Choroid plexus epithelial cell (primary cell): ENCODE measurements around the gene METTL27.

Source experiments
- DNase-seq: peaks from one replicate; pipeline ENCODE4 v3.0.0-alpha.2; 2010; ENCODE audit warnings: low read depth
- H3K4me3 ChIP-seq: 2 replicates; pipeline ENCODE4 v1.5.1; 2011; ENCODE audit warnings: low read depth, mild to moderate bottlenecking, control low read depth, low read length, moderate library complexity
- TF ChIP-seq, protein P1 (sequence below): conservative IDR thresholded peaks from 2 replicates; pipeline ENCODE4 v1.5.1; 2011; ENCODE audit warnings: low read depth, mild to moderate bottlenecking, control low read depth, inconsistent platforms, low read length, moderate library complexity

The METTL27 gene, protein sequence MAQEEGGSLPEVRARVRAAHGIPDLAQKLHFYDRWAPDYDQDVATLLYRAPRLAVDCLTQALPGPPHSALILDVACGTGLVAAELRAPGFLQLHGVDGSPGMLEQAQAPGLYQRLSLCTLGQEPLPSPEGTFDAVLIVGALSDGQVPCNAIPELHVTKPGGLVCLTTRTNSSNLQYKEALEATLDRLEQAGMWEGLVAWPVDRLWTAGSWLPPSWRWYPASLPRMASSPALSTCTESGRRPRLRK

DNA sequence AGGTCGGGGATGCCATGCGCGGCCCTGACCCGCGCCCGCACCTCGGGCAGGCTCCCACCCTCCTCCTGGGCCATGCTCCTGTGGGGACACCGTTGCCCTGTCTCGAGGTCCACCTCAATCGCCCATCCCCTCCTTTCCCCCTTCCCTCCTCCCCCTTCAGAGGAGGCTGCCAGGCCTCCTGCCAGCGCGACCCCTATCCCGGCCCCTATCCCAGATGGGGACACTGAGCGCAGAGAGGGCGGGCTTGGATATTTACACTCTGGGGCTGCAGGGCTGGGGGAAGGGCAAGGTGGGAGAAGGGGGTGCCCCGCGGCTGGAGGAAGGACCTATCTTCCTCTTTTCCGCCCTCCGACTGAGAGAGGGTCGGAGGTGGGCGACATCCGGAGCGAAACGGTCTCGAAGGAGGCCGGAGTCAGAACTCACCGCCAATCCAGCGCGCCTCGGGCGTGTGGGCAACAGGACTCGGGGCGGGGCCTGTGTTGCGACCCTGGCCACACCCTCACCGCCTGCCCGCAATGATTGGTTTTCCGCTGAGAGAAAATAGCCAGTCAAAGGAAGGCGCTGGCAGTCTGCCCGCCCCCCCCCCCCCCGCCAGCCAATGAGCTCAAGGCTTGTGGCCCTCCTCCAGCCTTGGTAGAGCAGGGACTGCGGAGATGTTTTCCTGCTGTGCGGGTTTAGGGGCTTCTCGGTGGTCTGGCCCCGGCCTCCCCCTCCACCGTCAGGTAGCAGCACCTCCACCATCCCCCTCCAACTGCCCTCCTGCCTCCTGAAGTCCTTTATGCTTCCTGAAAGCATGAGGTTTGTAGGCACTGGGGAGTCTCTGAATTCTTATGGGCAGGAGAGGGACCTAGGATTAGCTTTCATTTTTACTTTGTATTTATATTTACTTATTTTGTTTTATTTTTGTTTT lies at the start of gene METTL27:
Gene METTL27 (minus strand): TSS at position 450 of the 910 bp plus-strand sequence. CDS start 376 bp downstream, at position 74.
- peak within 1 kb of the TSS; percentile 79 for H3K4me3 ChIP-seq

DNA sequence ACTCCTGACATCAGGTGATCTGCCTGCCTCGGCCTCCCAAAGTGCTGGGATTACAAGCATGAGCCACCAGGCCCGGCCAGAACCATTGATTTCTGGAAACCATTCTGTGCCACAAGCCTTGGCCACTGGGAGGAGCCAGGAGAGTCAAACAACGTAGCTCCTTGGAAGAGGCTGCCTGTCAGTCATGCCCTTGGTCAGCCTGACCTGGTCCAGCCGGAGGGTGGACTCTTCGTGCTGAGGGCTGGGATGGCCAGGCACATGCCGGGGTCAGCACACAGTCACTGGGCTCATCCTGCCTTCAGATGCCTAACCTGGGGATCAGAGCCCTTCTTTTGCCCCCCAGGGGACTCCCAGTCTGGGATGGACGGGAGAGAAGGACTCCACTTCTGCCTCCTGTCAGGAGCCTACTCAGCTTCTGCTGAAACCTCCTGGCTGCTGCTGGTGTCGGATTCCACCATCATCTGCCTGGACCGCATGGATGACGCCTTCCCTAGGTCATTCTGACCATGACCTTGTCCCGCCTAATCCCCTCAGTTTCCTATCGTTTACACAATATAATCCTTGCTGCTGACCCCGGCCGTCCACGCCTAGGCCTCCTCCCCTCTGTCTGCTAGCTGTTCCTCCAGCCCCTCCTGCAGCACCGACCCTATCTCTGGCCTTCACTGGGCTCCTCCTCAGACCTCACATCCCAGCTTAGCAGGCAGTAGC lies 49.0 kb upstream of the METTL27 start:
- TF ChIP-seq, protein P1, sequence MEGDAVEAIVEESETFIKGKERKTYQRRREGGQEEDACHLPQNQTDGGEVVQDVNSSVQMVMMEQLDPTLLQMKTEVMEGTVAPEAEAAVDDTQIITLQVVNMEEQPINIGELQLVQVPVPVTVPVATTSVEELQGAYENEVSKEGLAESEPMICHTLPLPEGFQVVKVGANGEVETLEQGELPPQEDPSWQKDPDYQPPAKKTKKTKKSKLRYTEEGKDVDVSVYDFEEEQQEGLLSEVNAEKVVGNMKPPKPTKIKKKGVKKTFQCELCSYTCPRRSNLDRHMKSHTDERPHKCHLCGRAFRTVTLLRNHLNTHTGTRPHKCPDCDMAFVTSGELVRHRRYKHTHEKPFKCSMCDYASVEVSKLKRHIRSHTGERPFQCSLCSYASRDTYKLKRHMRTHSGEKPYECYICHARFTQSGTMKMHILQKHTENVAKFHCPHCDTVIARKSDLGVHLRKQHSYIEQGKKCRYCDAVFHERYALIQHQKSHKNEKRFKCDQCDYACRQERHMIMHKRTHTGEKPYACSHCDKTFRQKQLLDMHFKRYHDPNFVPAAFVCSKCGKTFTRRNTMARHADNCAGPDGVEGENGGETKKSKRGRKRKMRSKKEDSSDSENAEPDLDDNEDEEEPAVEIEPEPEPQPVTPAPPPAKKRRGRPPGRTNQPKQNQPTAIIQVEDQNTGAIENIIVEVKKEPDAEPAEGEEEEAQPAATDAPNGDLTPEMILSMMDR = peak; percentile 23
- no peak for DNase-seq
- H3K4me3 ChIP-seq = no peak overlapping the region

More for the DNA sequence above, at the start of gene METTL27:
- TF ChIP-seq, protein P1 = no peak
- peak; percentile 94 for DNase-seq

DNA sequence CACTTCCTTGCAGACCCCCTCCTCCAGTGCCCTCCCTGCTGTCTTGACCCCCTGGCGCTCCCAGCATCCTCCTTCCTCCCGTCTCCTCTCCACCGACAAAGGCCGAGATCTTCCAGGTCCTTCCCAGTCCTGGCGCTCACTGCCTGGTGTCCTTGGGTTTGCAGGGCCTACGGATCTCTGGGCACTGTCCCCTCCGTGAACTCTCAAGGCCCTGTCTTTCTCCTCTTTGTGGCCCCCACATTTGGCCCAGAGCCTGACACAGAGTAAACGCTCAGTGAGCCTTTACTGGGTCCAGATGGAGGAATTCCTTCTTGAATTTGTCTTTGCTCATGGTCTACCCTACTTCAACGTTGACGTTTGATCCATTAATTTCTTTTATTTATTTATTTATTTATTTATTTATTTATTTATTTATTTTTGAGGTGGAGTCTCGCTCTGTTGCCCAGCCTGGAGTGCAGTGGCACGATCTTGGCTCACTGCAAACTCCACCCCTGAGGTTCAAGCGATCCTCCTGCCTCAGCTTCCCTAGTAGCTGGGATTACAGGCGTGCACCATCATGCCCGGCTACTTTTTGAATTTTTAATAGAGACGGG lies 48.3 kb upstream of the METTL27 start:
- DNase-seq = no peak
- H3K4me3 ChIP-seq = no peak overlapping the region
- TF ChIP-seq, protein P1 = no peak

DNA sequence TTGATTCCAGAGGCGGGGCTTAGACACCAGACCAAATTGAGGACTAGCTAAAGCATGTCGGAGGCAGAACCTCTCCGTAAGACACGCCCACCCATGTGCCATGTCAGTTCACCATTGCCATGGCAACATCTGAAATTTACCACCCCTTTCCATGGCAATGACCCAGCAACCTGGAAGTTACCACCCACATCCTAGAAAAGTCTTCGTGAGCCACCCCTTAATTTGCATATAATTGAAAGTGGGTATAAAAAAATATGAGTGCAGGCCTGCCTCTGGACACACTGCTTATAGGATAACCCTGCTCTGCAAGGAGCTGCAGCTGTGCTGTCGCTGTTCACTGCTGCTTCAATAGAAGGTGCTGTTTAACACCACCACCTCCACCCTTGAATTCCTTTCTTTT lies 46.6 kb upstream of the METTL27 start:
- H3K4me3 ChIP-seq = no peak overlapping the region
- TF ChIP-seq, protein P1 = no peak
- DNase-seq = no peak

DNA sequence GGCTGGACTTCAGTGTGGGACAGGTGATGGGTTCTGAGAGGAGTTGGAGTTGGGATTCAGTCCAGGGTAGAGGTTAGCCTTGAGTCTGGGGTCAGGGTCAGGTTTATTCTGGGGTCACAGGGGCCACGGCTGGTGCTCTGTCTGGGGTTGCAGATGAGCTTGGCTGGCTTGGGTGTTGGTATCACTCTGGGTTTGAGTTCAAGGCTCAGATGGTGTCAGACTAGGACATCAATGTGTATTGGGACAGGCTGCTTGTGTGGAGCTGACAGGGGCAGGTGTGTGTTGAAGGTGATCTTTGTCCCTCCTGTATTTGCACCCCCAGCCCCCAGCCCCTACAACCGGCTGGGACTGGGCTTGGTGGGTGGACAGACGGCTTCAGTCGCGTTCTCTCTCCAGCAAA lies 45.4 kb upstream of the METTL27 start:
- H3K4me3 ChIP-seq = no peak overlapping the region
- TF ChIP-seq, protein P1 = no peak
- DNase-seq = no peak

DNA sequence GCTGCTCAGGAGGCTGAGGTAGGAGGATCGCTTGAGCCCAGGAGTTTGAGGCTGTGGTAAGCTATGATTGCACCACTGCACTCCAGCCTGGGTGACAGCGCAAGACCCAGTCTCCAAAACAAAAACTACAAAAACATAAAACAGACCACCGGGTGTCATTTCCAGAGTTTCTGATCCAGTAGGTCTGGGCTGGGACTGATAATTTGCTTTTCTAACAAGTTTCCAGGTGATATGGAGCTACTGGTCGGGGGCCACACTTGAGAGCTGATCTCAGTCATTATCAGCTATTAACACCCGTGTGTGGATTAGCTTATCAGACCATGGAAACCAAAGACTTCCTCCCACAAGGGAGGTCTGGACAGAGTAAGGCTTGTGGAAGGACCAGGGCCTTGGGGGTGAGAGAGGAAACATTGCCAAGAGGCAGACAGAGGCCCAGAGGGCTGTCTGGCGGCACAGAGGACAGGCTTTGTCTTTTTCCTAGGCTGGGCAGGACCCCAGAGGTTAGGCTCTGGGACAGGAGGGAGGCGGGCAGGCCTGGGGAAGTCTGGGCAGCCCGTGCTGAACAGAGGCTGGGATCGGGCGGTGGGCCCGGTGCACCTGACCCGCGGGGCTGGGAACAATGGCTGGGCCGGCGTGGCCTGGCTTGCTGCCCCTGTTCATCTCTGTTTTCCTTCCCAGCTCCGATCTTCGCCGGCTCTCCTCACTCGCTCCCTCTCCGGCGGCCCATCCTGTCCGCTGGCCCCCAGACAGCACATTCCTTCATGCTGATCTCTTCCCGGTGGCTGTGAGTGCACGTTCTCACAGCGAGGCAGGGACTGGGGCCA lies 43.9 kb upstream of the METTL27 start:
- H3K4me3 ChIP-seq = peak overlapping the region; percentile 20
- peak; percentile 68 for DNase-seq
- TF ChIP-seq, protein P1 = no peak
